GM06990 (cell line): ENCODE results near the gene MAP1LC3A.

ENCODE experiments used
- DNase-seq: peaks from one replicate; pipeline ENCODE4 v3.0.0-alpha.2; 2011; ENCODE audit not compliant: insufficient read length; ENCODE audit errors: extremely low read depth
- H3K27me3 ChIP-seq: replicated peaks from 2 replicates; pipeline ENCODE4 v1.6.0; 2011; ENCODE audit warnings: low read length; ENCODE audit not compliant: control insufficient read depth, insufficient read depth
- H3K36me3 ChIP-seq: 2 replicates; pipeline ENCODE4 v1.5.1; 2011; ENCODE audit warnings: low read length; ENCODE audit not compliant: control insufficient read depth, insufficient read depth
- H3K4me3 ChIP-seq: replicated peaks from 2 replicates; pipeline ENCODE4 v1.5.1; 2011; ENCODE audit warnings: low read depth, mild to moderate bottlenecking, control low read depth, low read length
- TF ChIP-seq, protein P1 (sequence below): IDR thresholded peaks from 2 replicates; pipeline ENCODE4 v1.5.1; 2011; ENCODE audit warnings: low read length, control low read depth, mild to moderate bottlenecking, inconsistent platforms; ENCODE audit not compliant: insufficient read depth, poor library complexity, severe bottlenecking

MAP1LC3A gene

GRCh38 chr20:34557936-34558319, 590 bp upstream of the MAP1LC3A start:
- no peak for DNase-seq

GRCh38 chr20:34559311-34560140, 1.0 kb downstream of the MAP1LC3A start:
- Histone ChIP-seq H3K27me3 (no peaks in the 10 kb centered on the region), H3K4me3 (no peak overlapping the region), H3K36me3 (no peaks in the 10 kb centered on the region; the same call in 1 of the 2 replicates)
- no peak for DNase-seq
- TF ChIP-seq, protein P1, sequence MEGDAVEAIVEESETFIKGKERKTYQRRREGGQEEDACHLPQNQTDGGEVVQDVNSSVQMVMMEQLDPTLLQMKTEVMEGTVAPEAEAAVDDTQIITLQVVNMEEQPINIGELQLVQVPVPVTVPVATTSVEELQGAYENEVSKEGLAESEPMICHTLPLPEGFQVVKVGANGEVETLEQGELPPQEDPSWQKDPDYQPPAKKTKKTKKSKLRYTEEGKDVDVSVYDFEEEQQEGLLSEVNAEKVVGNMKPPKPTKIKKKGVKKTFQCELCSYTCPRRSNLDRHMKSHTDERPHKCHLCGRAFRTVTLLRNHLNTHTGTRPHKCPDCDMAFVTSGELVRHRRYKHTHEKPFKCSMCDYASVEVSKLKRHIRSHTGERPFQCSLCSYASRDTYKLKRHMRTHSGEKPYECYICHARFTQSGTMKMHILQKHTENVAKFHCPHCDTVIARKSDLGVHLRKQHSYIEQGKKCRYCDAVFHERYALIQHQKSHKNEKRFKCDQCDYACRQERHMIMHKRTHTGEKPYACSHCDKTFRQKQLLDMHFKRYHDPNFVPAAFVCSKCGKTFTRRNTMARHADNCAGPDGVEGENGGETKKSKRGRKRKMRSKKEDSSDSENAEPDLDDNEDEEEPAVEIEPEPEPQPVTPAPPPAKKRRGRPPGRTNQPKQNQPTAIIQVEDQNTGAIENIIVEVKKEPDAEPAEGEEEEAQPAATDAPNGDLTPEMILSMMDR = no peak

More at GRCh38 chr20:34557936-34558319, 590 bp upstream of the MAP1LC3A start:
- Histone ChIP-seq H3K4me3 (peak overlapping the region; percentile 76), H3K27me3 (no peaks in the 10 kb centered on the region), H3K36me3 (no peaks in the 10 kb centered on the region; the same call in 1 of the 2 replicates)
- TF ChIP-seq, protein P1 = no peak

- TF ChIP-seq, protein P1 = no peak
- DNase-seq = no peak
- Histone ChIP-seq H3K4me3 (no peak overlapping the region), H3K27me3 (no peaks in the 10 kb centered on the region), H3K36me3 (no peaks in the 10 kb centered on the region; the same call in 1 of the 2 replicates)
Observed at GRCh38 chr20:34560141-34560523, 1.6 kb downstream of the MAP1LC3A start.

DNA sequence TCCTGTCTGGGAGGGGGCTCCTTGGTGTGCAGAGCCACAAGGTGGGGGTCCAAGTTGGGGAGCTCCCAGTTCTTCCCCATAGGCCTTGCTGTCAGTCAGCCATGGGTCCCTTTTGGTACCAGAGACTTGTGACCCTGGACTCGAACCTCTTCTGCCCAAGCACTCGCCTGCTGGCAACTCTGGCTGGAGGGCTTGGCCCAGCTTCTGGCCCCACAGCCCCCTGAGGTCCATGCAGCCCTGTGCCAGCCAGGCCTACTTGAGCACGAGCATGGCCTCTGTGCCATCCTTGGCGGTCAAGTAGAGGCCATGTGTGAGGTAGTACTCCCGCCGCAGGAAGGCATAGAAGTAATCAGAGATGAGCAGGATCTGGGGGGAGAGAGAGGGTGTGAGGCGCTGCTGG, 2.1 kb downstream of the MAP1LC3A start:
- TF ChIP-seq, protein P1 = no peak
- Histone ChIP-seq H3K36me3 (no peaks in the 10 kb centered on the region; the same call in 1 of the 2 replicates), H3K4me3 (no peak overlapping the region), H3K27me3 (no peaks in the 10 kb centered on the region)
- DNase-seq = no peak

DNA sequence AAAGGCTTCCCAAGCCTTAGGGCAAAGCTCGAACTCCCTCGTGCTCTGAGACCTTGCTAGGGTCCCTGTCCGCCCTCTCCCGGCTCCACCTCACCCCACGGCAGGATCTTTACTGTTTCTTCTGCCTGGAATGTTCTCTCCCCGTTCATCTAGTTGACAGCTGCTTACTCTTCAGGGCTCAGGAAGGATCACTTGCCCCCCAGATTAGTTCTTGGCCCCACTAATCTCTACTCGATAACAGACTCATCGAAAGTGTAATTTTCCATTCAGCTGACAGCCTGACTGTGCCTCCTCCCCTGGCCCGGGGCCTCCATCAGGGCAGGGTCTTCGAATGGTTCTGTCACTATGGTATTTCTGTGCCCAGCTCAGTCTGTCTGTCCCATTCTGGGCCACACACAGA, 3.1 kb downstream of the MAP1LC3A start:
- Histone ChIP-seq H3K4me3 (no peak overlapping the region), H3K36me3 (no peaks in the 10 kb centered on the region; the same call in 1 of the 2 replicates), H3K27me3 (no peaks in the 10 kb centered on the region)
- no peak for DNase-seq
- TF ChIP-seq, protein P1 = no peak

- DNase-seq = no peak
- H3K27me3 ChIP-seq = no peaks in the 10 kb centered on the region
- H3K4me3 ChIP-seq = no peak overlapping the region
- no peaks in the 10 kb centered on the region; the same call in 1 of the 2 replicates for H3K36me3 ChIP-seq
- TF ChIP-seq, protein P1 = peak; percentile 54
Observed at GRCh38 chr20:34562641-34563040, 4.1 kb downstream of the MAP1LC3A start.
